Stimulated activated CD8-positive, alpha-beta memory T cell treated with anti-CD3 and anti-CD28 coated beads, Interleukin-4, amount 100 ng/mL, for 1 hour (primary cell): Measurements from ENCODE around the gene C7orf57.

ENCODE experiments used
- DNase-seq, 2 donors: peaks; one replicate each; pipeline ENCODE4 v3.0.0-alpha.2; 2020; ENCODE audit warnings: low read depth in 2 of 2, low spot score in 1 of 2

Gene C7orf57

DNA sequence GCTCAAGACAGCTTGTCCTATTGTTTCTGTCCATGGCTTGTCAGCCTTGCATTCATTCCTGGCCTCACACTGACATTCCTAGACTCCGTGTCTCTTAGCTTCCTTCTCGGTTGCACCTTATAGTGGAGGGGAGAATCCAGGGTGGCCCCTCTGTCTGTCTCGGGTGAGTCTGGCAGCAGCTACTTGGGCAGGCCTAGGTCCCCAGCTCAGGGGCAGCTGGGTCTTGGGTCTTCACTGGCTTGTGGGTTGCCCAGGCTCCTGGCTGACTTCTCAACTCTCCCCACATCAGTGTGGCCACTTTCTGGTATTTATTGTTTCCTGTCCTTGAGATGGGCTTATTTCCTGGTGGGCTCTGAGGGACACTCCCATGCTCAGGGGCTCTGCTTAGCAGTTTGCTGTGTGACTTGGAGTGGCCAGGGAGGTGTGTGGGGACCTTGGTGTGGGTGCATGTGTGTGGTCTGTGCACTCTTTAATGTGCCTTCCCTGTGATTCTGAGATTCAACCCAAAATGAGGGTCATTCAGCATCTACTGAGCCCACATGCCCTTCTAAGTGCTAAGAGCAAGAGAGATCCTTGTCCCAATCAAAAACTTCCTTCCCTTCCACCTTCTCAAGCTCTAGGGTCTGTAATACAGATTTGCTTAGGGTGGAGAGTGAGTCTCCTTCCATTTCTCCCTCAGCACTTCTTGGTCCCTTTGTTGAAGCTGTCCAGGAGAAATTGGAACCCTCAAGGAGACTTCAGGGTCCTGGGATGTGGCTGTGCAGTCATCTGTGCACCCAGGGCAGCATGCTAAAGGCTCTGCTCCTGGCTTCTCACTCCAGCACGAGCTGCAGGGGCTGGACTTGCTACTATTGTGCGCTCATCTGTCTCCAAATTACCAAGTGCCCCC lies 73.9 kb downstream of the C7orf57 start:
- no peak for DNase-seq

DNA sequence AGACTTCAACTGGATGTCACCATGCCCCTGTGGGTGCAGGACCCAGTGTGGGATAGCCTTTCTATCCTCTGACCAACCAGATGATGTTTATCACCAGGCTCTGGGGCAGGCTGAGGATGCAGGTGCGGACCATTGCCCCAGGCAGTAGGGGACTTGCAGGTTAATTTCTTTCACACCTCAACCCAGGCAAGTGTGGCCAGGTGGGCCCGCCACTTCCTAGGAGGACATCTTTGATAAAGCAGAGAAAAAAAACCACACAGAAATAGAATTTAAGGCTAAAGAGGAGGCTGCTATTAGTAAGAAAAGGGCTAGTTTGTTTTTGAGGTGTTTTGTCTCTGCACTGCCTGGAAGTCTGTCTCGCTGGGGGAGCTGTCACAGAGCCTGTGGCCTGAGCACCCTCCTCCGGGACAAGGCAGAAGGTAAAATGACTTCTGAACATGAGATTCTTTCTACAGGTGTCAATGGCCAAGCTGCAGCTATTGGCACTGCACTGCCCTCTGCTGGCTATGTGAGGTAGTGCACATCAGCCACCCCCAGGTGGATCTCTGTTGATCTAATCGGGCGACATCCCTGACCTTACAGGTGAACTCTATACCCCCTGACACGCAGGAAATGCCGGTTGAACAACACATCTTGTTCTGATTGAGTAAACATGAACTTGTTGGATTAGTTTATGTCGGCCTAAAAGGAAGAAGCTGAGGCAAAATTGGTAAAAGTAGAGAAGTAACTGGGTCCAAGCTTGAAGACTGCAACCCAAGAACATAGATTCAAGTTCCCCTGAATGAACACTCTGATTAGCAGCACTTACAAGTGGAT lies 74.7 kb downstream of the C7orf57 start:
- DNase-seq, result peak; percentile 82 to 85

DNA sequence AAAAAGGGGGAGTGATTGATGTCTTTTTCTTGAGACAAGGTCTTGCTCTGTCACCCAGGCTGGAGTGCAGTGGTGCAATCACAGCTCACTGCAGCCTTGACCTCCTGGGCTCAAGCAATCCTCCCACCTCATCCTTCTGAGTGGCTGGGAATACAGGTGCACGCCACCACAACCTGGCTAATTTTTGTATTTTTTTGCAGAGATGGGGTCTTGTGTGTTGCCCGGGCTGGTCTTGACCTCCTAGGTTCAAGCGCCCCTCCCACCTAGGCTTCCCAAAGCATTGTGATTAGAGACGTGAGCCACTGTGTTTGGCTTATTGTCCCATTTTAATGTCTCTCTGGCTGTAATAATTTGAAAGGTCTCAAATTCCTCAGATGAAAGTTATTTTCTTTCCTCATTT lies 75.5 kb downstream of the C7orf57 start:
- no peak for DNase-seq
